ENCODE data around the gene LRRC3. TPM values are rescaled to one million over a fixed set of nuclear protein-coding genes. Genes with fewer than 3 reads are reported as not detected.
"Not testable (repeated sequence)": the region's sequence is repeated elsewhere in the genome, so short reads cannot be mapped to it uniquely, and the experiment has no call there.

The LRRC3 gene
- total RNA-seq, 4 donors from 2014 or later, result 0.57 to 2.9 (median 1.1) TPM

DNA sequence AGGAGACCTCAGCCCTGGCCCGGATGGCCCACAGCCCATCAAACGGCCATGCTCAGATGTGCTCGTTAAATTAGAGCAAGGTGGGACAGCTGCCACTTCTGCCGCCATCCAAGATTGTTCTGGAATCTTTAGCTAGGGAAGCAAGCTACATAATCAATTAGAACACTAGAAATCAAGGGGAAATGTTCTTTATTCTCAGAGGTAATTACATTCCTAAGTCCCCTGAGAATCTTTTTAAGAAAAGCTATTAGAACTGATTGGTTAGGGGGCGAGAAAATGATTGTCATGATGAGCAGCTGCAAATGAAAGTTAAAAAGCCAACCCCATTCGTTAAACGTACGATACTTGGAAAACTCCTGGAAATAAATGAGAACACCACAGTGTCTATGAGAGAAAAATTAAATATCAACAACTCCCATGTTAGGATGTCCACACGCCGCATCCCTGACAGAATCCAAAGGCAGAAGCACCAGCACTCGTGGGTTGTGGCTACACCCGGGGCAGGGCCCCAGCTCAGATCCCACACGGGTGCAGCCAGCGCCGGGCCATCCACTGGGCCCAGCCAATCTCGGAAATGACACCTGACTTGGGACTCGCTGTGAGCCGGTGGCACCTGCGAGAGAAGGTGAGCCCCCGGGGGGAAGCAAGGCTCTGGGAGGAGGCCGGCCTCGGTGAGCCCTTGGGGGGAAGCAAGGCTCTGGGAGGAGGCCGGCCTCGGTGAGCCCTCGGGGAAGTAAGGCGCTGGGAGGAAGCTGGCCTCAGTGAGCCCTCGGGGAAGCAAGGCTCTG is 47.1 kb downstream of the LRRC3 start:
- 87 to 89% methylated on average over 19 of the region's 27 CpGs for WGBS, 2 donors
- H3K36me3 ChIP-seq, result no peaks in the 10 kb centered on the region
- no peak overlapping the region for H3K4me3 ChIP-seq
- TF ChIP-seq CTCF (IDR thresholded peaks at IDR 0.05) (no peak), POLR2A (IDR thresholded peaks at IDR 0.05) (no peak)
- H3K27ac ChIP-seq, result no peak overlapping the region
- intact Hi-C loops (cut with DNase I), result no loop called here
- peaks cover 0 to 9% (median 0%) of the 10 kb centered on the region in 3 donors for H3K4me1 ChIP-seq
- no peak for DNase-seq
- no peaks in the 10 kb centered on the region for H3K9me3 ChIP-seq
- H3K27me3 ChIP-seq, result peaks cover 0 to 69% (median 2%) of the 10 kb centered on the region in 4 donors

DNA sequence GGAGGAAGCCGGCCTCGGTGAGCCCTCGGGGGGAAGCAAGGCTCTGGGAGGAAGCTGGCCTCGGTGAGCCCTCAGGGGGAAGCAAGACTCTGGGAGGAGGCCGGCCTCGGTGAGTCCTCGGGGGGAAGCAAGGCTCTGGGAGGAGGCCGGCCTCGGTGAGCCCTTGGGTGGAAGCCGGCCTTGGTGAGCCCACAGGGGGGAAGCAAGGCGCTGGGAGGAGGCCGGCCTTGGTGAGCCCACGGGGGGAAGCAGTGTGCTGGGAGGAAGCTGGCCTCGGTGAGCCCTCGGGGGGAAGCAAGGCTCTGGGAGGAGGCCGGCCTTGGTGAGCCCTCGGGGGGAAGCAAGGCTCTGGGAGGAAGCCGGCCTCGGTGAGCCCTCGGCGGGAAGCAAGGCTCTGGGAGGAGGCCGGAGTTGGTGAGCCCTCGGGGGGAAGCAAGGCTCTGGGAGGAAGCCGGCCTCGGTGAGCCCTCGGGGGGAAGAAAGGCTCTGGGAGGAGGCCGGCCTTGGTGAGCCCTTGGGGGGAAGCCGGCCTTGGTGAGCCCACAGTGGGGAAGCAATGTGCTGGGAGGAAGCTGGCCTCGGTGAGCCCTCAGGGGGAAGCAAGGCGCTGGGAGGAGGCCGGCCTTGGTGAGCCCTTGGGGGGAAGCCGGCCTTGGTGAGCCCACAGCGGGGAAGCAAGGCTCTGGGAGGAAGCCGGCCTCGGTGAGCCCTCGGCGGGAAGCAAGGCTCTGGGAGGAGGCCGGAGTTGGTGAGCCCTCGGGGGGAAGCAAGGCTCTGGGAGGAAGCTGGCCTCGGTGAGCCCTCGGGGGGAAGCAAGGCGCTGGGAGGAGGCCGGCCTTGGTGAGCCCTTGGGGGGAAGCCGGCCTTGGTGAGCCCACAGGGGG is 47.9 kb downstream of the LRRC3 start:
- peaks cover 0 to 70% (median 2%) of the 10 kb centered on the region in 4 donors for H3K27me3 ChIP-seq
- WGBS, 2 donors, result 63 to 78% methylated on average over 15 to 18 of the region's 44 CpGs

DNA sequence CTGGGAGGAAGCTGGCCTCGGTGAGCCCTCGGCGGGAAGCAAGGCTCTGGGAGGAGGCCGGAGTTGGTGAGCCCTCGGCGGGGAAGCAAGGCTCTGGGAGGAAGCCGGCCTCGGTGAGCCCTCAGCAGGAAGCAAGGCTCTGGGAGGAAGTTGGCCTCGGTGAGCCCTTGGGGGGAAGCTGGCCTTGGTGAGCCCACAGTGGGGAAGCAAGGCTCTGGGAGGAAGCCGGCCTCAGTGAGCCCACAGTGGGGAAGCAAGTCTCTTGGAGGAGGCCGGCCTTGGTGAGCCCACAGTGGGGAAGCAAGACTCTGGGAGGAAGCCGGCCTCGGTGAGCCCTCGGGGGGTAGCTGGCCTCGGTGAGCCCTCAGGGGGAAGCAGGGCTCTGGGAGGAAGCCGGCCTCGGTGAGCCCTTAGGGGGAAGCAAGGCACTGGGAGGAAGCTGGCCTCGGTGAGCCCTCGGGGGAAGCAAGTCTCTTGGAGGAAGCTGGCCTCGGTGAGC is 48.6 kb downstream of the LRRC3 start:
- no peak for DNase-seq
- H3K27me3 ChIP-seq, result peaks cover 0 to 70% (median 2%) of the 10 kb centered on the region in 4 donors
- no peak overlapping the region for H3K27ac ChIP-seq
- no peaks in the 10 kb centered on the region for H3K4me1 ChIP-seq
- WGBS, 2 donors, result 68 to 94% methylated on average over 7 to 10 of the region's 20 CpGs
- no peaks in the 10 kb centered on the region for H3K9me3 ChIP-seq
- no peaks in the 10 kb centered on the region for H3K36me3 ChIP-seq
- no peak for TF ChIP-seq POLR2A (IDR thresholded peaks at IDR 0.05)
- TF ChIP-seq CTCF (IDR thresholded peaks at IDR 0.05), result no peak
- intact Hi-C loops (cut with DNase I), result no loop called here
- no peak overlapping the region for H3K4me3 ChIP-seq

More for the DNA sequence above, 47.9 kb downstream of the LRRC3 start:
- H3K9me3 ChIP-seq; intact Hi-C loops (cut with DNase I); H3K4me1 ChIP-seq; H3K27ac ChIP-seq; H3K4me3 ChIP-seq; DNase-seq; H3K36me3 ChIP-seq: not testable (repeated sequence)

DNA sequence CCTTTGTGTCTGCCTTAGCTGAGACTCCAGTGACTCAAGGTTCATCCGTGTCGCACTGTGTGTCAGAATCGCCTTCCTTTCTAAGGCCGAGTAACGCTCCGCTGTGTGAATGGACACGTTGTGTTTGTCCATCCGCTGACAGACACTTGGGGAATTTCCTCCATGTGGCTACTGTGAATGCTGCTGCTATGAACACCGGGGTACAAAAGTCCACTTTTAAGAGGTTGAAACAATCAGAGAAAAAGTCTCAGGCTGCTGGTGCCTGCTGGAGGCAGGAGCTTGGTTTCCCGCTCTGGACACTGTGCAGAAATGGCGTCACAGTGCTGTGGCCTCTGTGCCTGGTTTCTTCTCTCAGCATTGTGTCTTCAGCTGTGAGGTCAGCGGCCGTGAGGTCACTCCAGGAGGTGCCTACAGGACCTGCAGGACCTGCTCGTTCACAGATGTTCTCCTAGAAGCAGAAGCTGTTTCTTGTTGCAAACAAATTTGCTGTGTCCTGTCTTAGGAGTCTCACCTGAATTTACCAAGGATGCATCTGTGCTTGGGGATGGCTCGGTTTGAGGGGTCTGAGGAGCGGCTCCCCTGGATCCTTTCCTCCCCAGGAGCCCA is 50.5 kb downstream of the LRRC3 start:
- no peak overlapping the region for H3K27ac ChIP-seq
- H3K4me3 ChIP-seq, result no peak overlapping the region
- TF ChIP-seq POLR2A (IDR thresholded peaks at IDR 0.05), result no peak
- no peak for TF ChIP-seq CTCF (IDR thresholded peaks at IDR 0.05)
- WGBS, 2 donors, result 59 to 88% methylated on average over 4 to 14 of the region's 16 CpGs
- H3K27me3 ChIP-seq, result peaks cover 0 to 71% (median 2%) of the 10 kb centered on the region in 4 donors
- peaks cover 0 to 14% (median 0%) of the 10 kb centered on the region in 3 donors for H3K4me1 ChIP-seq
- intact Hi-C loops (cut with DNase I), result no loop called here
- no peak for DNase-seq
- H3K36me3 ChIP-seq, result no peaks in the 10 kb centered on the region
- no peaks in the 10 kb centered on the region for H3K9me3 ChIP-seq

All from esophagus squamous epithelium (tissue), 5 donors.